COLO668 (cell line): Measurements from ENCODE around the gene DGKE.

Experiments
- DNase-seq: peaks from one replicate; lab custom pipeline; 2025; ENCODE audit not compliant: unreplicated experiment; lab: John Stamatoyannopoulos, UW

Gene DGKE

GRCh38 chr17:56833809-56834379, at the start of gene DGKE, which contains the start of gene C17orf67:
Gene DGKE, plus strand, starts transcription at chr17:56834151. Its CDS starts 645 bp downstream, at chr17:56834796.
Gene C17orf67, minus strand, starts transcription at chr17:56833920. Its CDS starts 18,110 bp downstream, at chr17:56815810.
- DNase-seq: peak; percentile 94

GRCh38 chr17:56785405-56785804, 48.5 kb upstream of the DGKE start:
- DNase-seq: no peak

- DNase-seq: no peak
These were observed 47.8 kb upstream of the DGKE start for GRCh38 chr17:56785997-56786680.

GRCh38 chr17:56786989-56787482, 46.9 kb upstream of the DGKE start:
- no peak for DNase-seq

GRCh38 chr17:56792267-56792666, 41.7 kb upstream of the DGKE start:
- DNase-seq: no peak

- DNase-seq: no peak
These were observed 40.4 kb upstream of the DGKE start for GRCh38 chr17:56793531-56793930.

GRCh38 chr17:56793957-56794356, 40.0 kb upstream of the DGKE start:
- DNase-seq: no peak

- no peak for DNase-seq
These were observed 38.6 kb upstream of the DGKE start for GRCh38 chr17:56795221-56795865.

- DNase-seq: no peak
These were observed 37.4 kb upstream of the DGKE start for GRCh38 chr17:56796536-56796935.

- DNase-seq: no peak
These were observed 35.0 kb upstream of the DGKE start for GRCh38 chr17:56798916-56799315.

- DNase-seq: no peak
These were observed 32.3 kb upstream of the DGKE start for GRCh38 chr17:56801459-56802178.

- DNase-seq: no peak
These were observed 30.9 kb upstream of the DGKE start for GRCh38 chr17:56803071-56803470.

- DNase-seq: no peak
These were observed 29.5 kb upstream of the DGKE start for GRCh38 chr17:56804454-56804853.

GRCh38 chr17:56806949-56807348, 27.0 kb upstream of the DGKE start:
- DNase-seq: no peak

GRCh38 chr17:56807723-56808122, 26.2 kb upstream of the DGKE start:
- DNase-seq: no peak

GRCh38 chr17:56808503-56808902, 25.4 kb upstream of the DGKE start:
- no peak for DNase-seq

GRCh38 chr17:56809106-56809819, 24.7 kb upstream of the DGKE start:
- no peak for DNase-seq

GRCh38 chr17:56809820-56810179, 24.2 kb upstream of the DGKE start:
- DNase-seq: no peak

GRCh38 chr17:56810343-56810742, 23.6 kb upstream of the DGKE start:
- DNase-seq: no peak

- DNase-seq: no peak
These were observed 22.8 kb upstream of the DGKE start for GRCh38 chr17:56810891-56811775.
